HG02623 (cell line): ENCODE data around the gene ACER2.
"Not testable (repeated sequence)": the region's sequence is repeated elsewhere in the genome, so short reads cannot be mapped to it uniquely, and the experiment has no call there.

Experiments used
- ATAC-seq: cut with Tn5 transposase; IDR thresholded peaks from one replicate; pipeline ENCODE4 v1.9.1; 2021; ENCODE audit warnings: moderate library complexity; ENCODE audit not compliant: unreplicated experiment

ACER2 gene

GRCh38 chr9:19408316-19408692 lies 505 bp upstream of the ACER2 start:
- ATAC-seq = no peak

- peak; percentile 2 for ATAC-seq
Measured at GRCh38 chr9:19409401-19410194, 789 bp downstream of the ACER2 start.

DNA sequence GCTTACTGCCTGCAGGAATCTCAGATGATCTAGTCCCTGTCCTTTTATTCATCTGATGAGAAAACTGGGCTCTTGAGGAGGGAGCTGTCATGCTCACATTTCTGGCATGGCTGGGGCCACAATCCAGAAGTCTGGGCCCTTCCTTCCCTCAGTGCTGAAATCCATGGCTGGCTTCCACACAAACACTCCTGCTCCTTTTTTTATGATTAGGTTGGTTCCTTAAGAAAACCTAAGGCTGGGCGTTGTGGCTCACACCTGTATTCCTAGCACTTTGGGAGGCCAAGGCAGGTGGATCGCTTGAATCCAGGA lies 1.3 kb downstream of the ACER2 start:
- ATAC-seq = no peak

DNA sequence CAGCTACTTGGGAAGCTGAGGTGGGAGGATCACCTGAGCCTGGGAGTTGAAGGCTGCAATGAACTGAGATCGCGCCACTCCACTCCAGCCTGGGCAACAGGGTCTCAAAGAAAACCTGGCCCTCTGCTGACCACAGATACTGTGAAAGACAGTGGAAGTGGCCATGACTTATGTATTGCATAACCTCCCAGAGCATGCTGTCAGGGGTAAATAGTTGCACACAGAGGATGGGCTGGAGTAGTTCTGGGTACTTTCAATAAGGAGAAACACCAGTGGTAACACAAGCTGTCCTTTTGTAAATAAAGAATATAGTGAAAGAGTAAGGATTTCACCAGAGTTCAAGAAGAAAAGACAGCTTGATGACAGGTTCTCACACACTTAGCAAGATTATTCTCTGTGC lies 1.8 kb downstream of the ACER2 start:
- no peak for ATAC-seq

- no peak for ATAC-seq
Measured at GRCh38 chr9:19411316-19411715, 2.5 kb downstream of the ACER2 start.

DNA sequence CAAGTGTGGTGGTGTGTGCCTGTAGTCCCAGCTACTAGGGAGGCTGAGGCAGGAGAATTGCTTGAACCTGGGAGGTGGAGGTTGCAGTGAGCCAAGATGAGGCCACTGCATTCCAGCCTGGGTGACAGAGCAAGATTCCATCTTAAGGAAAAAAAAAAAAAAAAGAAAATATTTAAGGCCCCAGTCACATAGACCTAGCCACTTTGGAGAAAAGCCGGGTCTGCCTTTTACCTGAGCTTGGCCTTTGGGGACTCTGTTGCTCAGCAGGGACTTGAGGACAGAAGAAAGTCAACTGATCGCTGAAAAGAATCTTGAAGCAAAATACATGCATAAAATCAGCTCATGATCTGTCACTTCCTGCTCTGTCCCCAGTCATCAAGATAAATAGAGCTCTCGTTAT lies 4.6 kb downstream of the ACER2 start:
- not testable (repeated sequence) for ATAC-seq

- no peak for ATAC-seq
Measured at GRCh38 chr9:19416143-19416542, 7.3 kb downstream of the ACER2 start.

DNA sequence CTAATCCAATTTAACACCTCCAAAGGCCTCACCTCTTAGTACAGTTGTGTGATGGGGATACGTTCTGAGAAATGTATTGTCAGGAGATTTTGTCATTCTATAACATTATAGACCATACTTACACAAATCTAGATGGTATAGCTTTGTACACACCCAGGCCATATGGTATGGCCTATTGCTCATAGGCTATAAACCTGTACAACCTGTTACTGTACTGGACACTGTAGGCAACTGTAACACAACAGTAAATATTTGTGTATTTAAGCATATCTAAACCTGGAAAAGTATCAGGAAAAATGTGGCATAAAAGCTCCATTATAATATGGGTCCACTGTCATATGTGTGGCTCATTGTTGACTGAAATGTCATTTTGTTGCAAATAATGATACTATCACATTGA lies 12.1 kb downstream of the ACER2 start:
- ATAC-seq = no peak

DNA sequence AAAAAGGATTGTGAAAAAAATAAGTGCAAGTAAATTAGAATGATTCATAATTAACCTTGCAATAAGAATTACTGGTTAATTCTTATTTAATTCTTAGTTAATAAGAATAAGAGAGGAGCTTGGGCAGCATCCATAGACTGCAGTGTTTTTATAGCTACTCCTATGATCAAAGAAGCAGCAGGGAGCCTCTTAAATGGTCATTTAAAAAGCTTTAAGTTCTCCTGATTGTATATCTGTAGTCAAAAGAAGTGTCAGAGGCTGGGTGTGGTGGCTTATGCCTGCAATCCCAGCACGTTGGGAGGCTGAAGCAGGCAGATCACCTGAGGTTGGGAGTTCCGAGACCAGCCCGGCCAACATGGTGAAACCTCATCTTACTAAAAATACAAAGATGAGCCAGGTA lies 14.4 kb downstream of the ACER2 start:
- ATAC-seq = no peak

GRCh38 chr9:19424176-19424779 lies 15.5 kb downstream of the ACER2 start:
- ATAC-seq = peak; percentile 78

GRCh38 chr9:19429595-19429994 lies 20.8 kb downstream of the ACER2 start:
- no peak for ATAC-seq

GRCh38 chr9:19430201-19430760 lies 21.5 kb downstream of the ACER2 start:
- ATAC-seq = no peak

- no peak for ATAC-seq
Measured at GRCh38 chr9:19431361-19432171, 22.8 kb downstream of the ACER2 start.

GRCh38 chr9:19432473-19432872 lies 23.7 kb downstream of the ACER2 start:
- no peak for ATAC-seq

GRCh38 chr9:19433729-19434128 lies 24.9 kb downstream of the ACER2 start:
- ATAC-seq = not testable (repeated sequence)

DNA sequence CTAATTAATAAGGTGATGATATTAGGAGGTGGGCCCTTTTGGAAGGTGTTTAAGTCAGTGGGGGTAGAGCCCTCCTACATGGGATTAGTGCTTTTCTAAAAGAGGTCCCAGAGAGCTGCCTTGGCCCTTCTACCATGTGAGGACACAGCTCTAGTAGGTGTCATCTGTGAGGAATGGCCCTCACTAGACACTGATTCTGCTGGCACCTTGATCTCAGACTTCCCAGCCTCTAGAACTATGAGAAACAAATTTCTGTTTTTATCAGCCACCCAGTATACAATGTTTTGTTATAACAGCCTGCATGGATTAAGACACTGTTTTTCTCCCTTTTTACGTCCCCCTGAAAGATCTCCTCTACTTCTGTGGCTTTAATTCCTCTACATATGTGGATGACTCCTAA lies 31.6 kb downstream of the ACER2 start:
- no peak for ATAC-seq

DNA sequence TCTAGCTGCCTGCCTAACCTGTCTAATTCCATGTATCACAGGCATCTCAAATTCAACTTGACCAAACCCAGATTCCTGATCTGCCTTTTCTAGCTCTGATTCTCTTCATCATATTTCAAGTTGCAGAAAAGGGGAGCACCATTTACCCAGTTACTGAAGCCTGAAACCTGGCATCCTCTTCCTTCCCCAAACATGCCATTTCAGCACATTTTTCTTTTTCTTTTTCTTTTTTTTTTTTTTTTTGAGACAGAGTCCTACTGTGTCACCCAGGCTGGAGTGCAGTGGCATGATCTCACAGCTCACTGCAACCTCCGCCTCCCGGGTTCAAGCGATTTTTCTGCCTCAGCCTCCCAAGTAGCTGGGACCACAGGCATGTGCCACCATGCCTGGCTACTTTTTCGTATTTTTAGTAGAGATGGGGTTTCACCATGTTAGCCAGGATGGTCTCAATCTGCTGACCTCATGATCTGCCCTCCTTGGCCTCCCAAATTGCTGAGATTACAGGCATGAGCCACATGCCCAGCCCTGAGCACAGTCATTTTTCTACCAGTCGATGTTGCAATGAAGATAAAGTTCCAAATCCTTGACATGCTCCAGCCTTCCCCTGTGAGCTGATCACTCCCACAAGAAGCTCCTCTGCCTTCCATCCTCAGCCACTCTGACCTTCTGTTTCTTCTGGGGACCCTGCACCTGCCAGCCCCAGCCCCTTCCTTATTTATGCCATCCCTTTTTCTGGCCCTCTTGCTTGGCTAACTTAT lies 32.2 kb downstream of the ACER2 start:
- ATAC-seq = no peak

DNA sequence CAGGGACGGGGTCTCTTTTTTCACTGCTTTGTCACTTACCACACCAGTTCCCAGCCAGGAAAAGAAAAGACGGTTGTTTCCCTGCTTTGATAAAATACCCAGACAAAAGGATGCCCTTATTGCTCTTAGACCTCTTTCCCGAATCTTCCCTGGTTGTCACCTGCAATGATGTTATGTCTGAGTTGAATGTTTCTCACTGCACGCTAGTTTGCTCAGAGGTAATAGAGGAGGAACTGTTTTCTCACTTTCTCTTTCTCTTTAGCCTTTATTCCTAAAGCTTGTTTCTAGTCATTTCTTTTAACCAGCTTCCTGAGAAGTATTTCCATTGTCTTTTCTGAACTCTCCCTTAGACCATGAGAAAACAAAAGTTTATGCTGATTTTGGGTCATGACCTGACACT lies 32.9 kb downstream of the ACER2 start:
- ATAC-seq = peak; percentile 87

DNA sequence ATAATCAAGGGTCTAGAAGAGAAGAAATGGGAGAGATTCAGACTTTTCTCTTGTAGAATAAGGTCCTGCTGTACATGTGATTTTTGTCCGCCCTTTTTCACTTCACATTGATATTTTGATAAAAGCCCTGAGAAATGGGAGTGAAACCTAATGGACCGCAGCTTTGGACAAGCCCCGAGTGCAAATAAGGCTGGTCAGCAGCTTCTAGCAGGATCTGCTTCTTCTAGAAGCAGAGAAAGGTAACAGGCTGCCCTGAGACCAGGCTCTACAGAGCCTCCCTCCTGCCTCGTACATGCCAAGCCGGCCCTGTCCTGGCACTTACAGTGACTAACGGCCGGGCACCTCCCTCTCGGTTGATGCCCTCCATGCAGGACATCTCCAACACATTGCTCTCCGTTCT lies 33.4 kb downstream of the ACER2 start:
- ATAC-seq = no peak

DNA sequence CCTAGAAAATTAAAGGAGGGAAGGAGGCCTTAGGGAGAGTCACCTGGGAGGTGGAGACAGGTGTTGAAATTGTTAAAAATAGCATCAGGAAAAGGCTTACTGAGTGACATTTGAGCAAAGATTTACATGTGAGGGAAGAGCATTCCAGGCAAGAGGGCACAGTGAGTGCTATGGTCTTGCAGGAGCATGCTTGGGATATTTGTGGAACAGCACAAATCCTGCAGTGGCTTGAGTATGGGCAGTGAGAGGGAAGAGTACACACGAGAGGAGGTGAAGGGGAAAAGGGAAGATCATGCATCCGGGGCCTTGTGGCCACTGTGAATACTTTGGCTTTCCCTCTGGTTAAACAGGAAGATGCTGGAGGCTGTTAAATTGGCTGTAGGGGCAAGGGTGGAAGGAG lies 36.6 kb downstream of the ACER2 start:
- no peak for ATAC-seq

DNA sequence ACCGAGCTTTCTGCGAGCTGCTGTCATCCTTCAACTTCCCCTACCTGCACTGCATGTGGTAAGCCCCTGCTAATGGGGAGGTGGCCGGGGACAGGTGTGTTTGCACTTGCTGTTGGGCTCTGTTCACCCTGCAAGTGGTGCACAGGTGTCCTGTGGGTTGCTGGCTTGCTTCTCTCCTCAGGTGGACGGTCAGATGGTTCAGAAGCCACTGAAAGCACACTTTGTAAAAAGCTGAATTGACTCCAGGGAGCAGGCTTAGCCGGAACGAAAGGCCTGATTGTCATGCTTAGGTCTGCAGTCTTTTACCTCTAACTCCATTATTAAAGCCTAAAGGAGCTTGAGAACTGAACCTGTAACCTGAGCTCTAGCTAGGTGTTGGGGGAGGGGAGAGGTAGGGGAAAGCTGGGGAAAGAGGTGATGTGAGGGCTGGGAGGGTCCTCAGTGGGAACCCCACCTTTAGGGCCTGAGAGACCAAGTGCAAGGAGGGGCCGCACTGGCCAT lies 37.6 kb downstream of the ACER2 start:
- no peak for ATAC-seq
